Keratinocyte (primary cell): ENCODE data around the gene ATP5F1D. TPM values are rescaled to one million over a fixed set of nuclear protein-coding genes. Genes with fewer than 3 reads are reported as not detected.

Source experiments
- DNase-seq: peaks from one replicate; pipeline ENCODE4 v3.0.0-alpha.2; 2011; ENCODE audit warnings: low read depth, missing footprints, low spot score
- FAIRE-seq: peaks from 2 replicates; lab custom pipeline; 2011; peaks lifted over from hg19 to GRCh38; lab: Jason Lieb, UNC
- H2AFZ ChIP-seq: 2 replicates; pipeline ENCODE4 v1.6.0; 2012; ENCODE audit warnings: low read length, control low read depth, inconsistent platforms; ENCODE audit not compliant: control insufficient read depth
- H3K27ac ChIP-seq: 2 replicates; pipeline ENCODE4 v1.5.1; 2011; ENCODE audit warnings: low read length; ENCODE audit not compliant: control insufficient read depth, insufficient read depth
- H3K27me3 ChIP-seq: 3 replicates; pipeline ENCODE4 v1.6.0; 2011; ENCODE audit warnings: low read length; ENCODE audit not compliant: control insufficient read depth, insufficient read depth; ENCODE audit errors: extremely low read depth
- H3K36me3 ChIP-seq, 2 experiments: 2 replicates in 1 of 2; 3 replicates in 1 of 2; pipeline ENCODE4 v1.5.1; 2011; ENCODE audit warnings: low read length in 2 of 2, mild to moderate bottlenecking in 1 of 2; ENCODE audit not compliant: control insufficient read depth in 2 of 2, insufficient read depth in 2 of 2; ENCODE audit errors: extremely low read depth in 1 of 2
- H3K4me1 ChIP-seq: 3 replicates; pipeline ENCODE4 v1.5.1; 2011; ENCODE audit warnings: low read length; ENCODE audit not compliant: control insufficient read depth, insufficient read depth; ENCODE audit errors: extremely low read depth
- H3K4me2 ChIP-seq: 3 replicates; pipeline ENCODE4 v1.6.0; 2011; ENCODE audit warnings: low read depth, low read length; ENCODE audit not compliant: control insufficient read depth, insufficient read depth; ENCODE audit errors: extremely low read depth
- H3K4me3 ChIP-seq, 3 experiments: fragments of 200-600 bp in 1 of 3; sonication (generic) in 1 of 3; 2 replicates in 2 of 3; 3 replicates in 1 of 3; pipeline ENCODE4 v1.5.1; 2011 to 2016; ENCODE audit warnings: low read length in 3 of 3, mild to moderate bottlenecking in 3 of 3, control low read depth in 2 of 3, inconsistent platforms in 1 of 3, low read depth in 1 of 3, mixed read lengths in 1 of 3, mixed run types in 1 of 3, moderate library complexity in 1 of 3; ENCODE audit not compliant: control insufficient read depth in 2 of 3, insufficient read depth in 2 of 3; ENCODE audit errors: extremely low read depth in 1 of 3
- H3K79me2 ChIP-seq: 2 replicates; pipeline ENCODE4 v1.6.0; 2012; ENCODE audit warnings: low read length; ENCODE audit not compliant: control insufficient read depth, insufficient read depth
- H3K9ac ChIP-seq: 3 replicates; pipeline ENCODE4 v1.6.0; 2011; ENCODE audit warnings: low read length; ENCODE audit not compliant: control insufficient read depth, insufficient read depth; ENCODE audit errors: extremely low read depth
- H3K9me1 ChIP-seq: 3 replicates; pipeline ENCODE4 v1.6.0; 2011; ENCODE audit warnings: low read length; ENCODE audit not compliant: control insufficient read depth, insufficient read depth; ENCODE audit errors: extremely low read depth
- H3K9me3 ChIP-seq: 2 replicates; pipeline ENCODE4 v1.5.1; 2012; ENCODE audit warnings: low read depth, low read length; ENCODE audit not compliant: control insufficient read depth
- H4K20me1 ChIP-seq: 3 replicates; pipeline ENCODE4 v1.6.0; 2011; ENCODE audit warnings: low read length; ENCODE audit not compliant: control insufficient read depth, insufficient read depth; ENCODE audit errors: extremely low read depth
- EZH2 ChIP-seq: IDR thresholded peaks from one replicate; pipeline ENCODE4 v1.6.1; 2012; ENCODE audit warnings: inconsistent platforms, mild to moderate bottlenecking, low read length, moderate library complexity
- dilution Hi-C: fragments of 300-500 bp; cut with MboI; formaldehyde crosslinking; loops from one replicate; pipeline ENCODE4 v1.7.0; 2020; ENCODE audit warnings: low sequenced_read_pairs; ENCODE audit not compliant: extremely low pct_ligation_motif_present
- polyA plus RNA-seq, 5 experiments: library from polyadenylated mRNA; depleted of rRNA in 3 of 5; stranded (reverse) in 3 of 5; stranded (forward) in 1 of 5; unstranded in 1 of 5; fragments of >200 nt; gene quantifications; 1 replicate in 1 of 5; 2 replicates in 3 of 5; 3 replicates in 1 of 5; pipeline versions ENCODE4 v1.2.1 to v1.2.3, GENCODE V29; 2011 to 2012; ENCODE audit warnings: missing spikeins in 2 of 5, low read depth in 1 of 5, low replicate concordance in 1 of 5
- TF ChIP-seq, protein P1 (sequence below), 3 experiments: IDR thresholded peaks in 1 of 3; conservative IDR thresholded peaks in 1 of 3; optimal IDR thresholded peaks in 1 of 3; 2 replicates in 2 of 3; 3 replicates in 1 of 3; pipeline versions ENCODE3 to v1.5.1; 2011; ENCODE audit warnings: low read length in 3 of 3, mild to moderate bottlenecking in 3 of 3, moderate library complexity in 2 of 3, control low read depth in 1 of 3, inconsistent platforms in 1 of 3; ENCODE audit not compliant: insufficient read depth in 2 of 3; ENCODE audit errors: extremely low read depth in 1 of 3

Gene ATP5F1D
- polyA plus RNA-seq, 1 donor (not counting 4 experiments of a cell fraction or from before 2014, with no cell fraction given) = 51.3 TPM

- FAIRE-seq (no peak), DNase-seq (no peak)
- Histone ChIP-seq H3K27ac (no peak overlapping the region), H3K4me2 (no peak overlapping the region), H3K79me2 (peaks cover 34% of the 10 kb centered on the region), H3K4me3 (no peak overlapping the region), H3K9me3 (no peaks in the 10 kb centered on the region), H3K36me3 (peaks cover 24 to 41% of the 10 kb centered on the region in 2 experiments), H3K4me1 (peaks cover 26% of the 10 kb centered on the region), H4K20me1 (peaks cover 10% of the 10 kb centered on the region), H3K9me1 (no peaks in the 10 kb centered on the region), H2AFZ (no peak overlapping the region), H3K9ac (no peak overlapping the region), H3K27me3 (no peaks in the 10 kb centered on the region)
- TF ChIP-seq EZH2 = no peak
- TF ChIP-seq, protein P1, sequence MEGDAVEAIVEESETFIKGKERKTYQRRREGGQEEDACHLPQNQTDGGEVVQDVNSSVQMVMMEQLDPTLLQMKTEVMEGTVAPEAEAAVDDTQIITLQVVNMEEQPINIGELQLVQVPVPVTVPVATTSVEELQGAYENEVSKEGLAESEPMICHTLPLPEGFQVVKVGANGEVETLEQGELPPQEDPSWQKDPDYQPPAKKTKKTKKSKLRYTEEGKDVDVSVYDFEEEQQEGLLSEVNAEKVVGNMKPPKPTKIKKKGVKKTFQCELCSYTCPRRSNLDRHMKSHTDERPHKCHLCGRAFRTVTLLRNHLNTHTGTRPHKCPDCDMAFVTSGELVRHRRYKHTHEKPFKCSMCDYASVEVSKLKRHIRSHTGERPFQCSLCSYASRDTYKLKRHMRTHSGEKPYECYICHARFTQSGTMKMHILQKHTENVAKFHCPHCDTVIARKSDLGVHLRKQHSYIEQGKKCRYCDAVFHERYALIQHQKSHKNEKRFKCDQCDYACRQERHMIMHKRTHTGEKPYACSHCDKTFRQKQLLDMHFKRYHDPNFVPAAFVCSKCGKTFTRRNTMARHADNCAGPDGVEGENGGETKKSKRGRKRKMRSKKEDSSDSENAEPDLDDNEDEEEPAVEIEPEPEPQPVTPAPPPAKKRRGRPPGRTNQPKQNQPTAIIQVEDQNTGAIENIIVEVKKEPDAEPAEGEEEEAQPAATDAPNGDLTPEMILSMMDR (optimal IDR thresholded peaks at IDR 0.05 in 1 of 3, IDR thresholded peaks at IDR 0.05 in 1 of 3, conservative IDR thresholded peaks at IDR 0.05 in 1 of 3; ENCODE audit: extremely low read depth in 1 of 3, insufficient read depth in 2 of 3, low read length in 3 of 3) = no peak
- dilution Hi-C loops = no loop called here
Observed at GRCh38 chr19:1277061-1277460, 35.5 kb downstream of the ATP5F1D start.

DNA sequence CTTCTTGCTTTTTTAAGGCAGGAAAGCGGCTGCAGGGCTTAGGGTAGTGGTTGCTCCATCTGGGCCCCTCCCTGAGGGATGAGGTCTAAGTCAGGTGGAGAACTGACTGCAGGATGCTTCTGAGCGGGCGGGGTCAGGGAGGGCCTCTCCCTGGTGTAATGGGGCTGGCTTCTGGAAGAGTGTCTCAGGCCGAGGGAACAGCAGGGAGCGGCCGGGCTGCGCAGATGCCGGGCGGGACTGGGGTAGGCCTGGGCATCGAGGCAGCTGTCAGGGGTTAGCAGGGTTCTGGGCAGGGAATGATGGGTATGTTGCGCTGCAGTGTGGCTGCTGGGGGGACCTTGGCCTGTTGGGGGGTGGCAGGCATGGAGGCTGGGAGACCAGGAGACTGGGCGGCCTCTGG, 36.5 kb downstream of the ATP5F1D start:
- TF ChIP-seq EZH2 = no peak
- TF ChIP-seq, protein P1 (optimal IDR thresholded peaks at IDR 0.05 in 1 of 3, IDR thresholded peaks at IDR 0.05 in 1 of 3, conservative IDR thresholded peaks at IDR 0.05 in 1 of 3; ENCODE audit: extremely low read depth in 1 of 3, insufficient read depth in 2 of 3, low read length in 3 of 3) = no peak
- H3K4me2 ChIP-seq = no peak overlapping the region
- H2AFZ ChIP-seq = no peak overlapping the region
- peaks cover 25% of the 10 kb centered on the region for H3K79me2 ChIP-seq
- no peak overlapping the region for H3K27ac ChIP-seq
- no peak for FAIRE-seq
- dilution Hi-C loops = no loop called here
- DNase-seq = no peak
- no peaks in the 10 kb centered on the region for H3K9me3 ChIP-seq
- no peak overlapping the region for H3K4me3 ChIP-seq
- no peaks in the 10 kb centered on the region for H3K9me1 ChIP-seq
- H3K9ac ChIP-seq = no peak overlapping the region
- H4K20me1 ChIP-seq = peaks cover 10% of the 10 kb centered on the region
- peaks cover 4% of the 10 kb centered on the region for H3K27me3 ChIP-seq
- peaks cover 18 to 31% of the 10 kb centered on the region in 2 experiments for H3K36me3 ChIP-seq
- H3K4me1 ChIP-seq = peaks cover 24% of the 10 kb centered on the region
